Astrocyte of the spinal cord (primary cell): Measurements from ENCODE around the gene WHRN.

Experiments
- DNase-seq: peaks from one replicate; pipeline ENCODE4 v3.0.0; 2011; ENCODE audit warnings: low read depth, low spot score
- H3K4me3 ChIP-seq: 2 replicates; pipeline ENCODE4 v1.5.1; 2011; ENCODE audit warnings: low read depth, mild to moderate bottlenecking, low read length, moderate library complexity
- in situ Hi-C: cut with HindIII; loops from 2 replicates; pipeline ENCODE4 v1.10.0; 2017; ENCODE audit warnings: low sequenced_read_pairs
- TF ChIP-seq, protein P1 (sequence below): IDR thresholded peaks from 2 replicates; pipeline ENCODE4 v1.5.1; 2012; ENCODE audit warnings: low read depth, mild to moderate bottlenecking, low read length, inconsistent platforms

The WHRN gene

DNA sequence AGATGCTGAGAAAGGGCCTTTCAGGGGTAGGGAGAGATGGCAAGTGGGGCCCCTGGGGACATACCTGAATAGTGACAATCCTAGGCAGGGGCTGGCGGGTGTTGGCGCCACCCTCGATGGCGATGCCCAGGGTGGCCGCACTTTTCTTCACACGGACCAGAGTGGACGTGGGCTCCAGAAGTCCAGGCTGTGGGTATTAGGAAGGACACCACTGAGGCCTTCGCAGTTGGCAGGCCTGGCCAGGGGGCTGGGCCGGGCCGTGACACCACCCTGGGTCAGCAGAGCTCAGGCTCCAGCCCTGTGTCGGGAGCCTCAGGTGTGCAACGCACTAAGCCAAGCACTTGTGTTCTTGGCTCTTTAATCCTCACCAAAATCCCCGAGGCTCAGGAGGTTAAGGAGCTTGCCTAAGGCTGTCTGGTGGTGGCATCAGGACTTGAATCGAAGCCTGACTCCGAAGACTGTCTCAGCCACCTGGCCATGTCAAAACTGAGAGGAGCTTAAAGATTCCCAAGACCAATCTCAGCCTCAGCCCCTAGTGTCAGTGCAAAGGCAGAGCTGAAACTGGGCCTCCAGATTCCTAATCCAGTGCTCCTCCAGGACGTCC is 102.0 kb downstream of the WHRN start:
- H3K4me3 ChIP-seq, result no peak overlapping the region
- in situ Hi-C loops, result no loop called here
- DNase-seq, result no peak
- TF ChIP-seq, protein P1, sequence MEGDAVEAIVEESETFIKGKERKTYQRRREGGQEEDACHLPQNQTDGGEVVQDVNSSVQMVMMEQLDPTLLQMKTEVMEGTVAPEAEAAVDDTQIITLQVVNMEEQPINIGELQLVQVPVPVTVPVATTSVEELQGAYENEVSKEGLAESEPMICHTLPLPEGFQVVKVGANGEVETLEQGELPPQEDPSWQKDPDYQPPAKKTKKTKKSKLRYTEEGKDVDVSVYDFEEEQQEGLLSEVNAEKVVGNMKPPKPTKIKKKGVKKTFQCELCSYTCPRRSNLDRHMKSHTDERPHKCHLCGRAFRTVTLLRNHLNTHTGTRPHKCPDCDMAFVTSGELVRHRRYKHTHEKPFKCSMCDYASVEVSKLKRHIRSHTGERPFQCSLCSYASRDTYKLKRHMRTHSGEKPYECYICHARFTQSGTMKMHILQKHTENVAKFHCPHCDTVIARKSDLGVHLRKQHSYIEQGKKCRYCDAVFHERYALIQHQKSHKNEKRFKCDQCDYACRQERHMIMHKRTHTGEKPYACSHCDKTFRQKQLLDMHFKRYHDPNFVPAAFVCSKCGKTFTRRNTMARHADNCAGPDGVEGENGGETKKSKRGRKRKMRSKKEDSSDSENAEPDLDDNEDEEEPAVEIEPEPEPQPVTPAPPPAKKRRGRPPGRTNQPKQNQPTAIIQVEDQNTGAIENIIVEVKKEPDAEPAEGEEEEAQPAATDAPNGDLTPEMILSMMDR, result no peak

DNA sequence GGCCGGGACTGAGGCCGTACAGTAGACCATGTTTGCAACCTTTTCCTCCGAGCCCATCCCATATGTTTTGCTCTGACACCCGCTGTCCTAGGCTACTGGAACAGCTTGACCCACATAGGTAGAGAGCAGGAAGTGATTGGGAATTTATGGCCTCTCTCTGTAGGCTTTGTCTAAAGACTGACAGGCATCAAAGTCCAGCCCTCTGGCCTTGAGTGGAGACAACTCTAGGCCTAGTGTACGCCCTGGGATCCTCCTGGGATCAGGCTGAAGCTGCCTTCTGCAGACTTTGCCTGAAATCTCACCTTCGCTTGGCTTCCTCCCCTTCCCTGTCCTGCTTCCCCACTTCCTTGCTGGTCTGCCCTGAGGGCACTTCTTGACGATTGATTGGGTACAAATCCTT is 103.9 kb downstream of the WHRN start:
- H3K4me3 ChIP-seq, result no peak overlapping the region
- DNase-seq, result no peak
- TF ChIP-seq, protein P1, result no peak
- in situ Hi-C loops, result no loop called here

DNA sequence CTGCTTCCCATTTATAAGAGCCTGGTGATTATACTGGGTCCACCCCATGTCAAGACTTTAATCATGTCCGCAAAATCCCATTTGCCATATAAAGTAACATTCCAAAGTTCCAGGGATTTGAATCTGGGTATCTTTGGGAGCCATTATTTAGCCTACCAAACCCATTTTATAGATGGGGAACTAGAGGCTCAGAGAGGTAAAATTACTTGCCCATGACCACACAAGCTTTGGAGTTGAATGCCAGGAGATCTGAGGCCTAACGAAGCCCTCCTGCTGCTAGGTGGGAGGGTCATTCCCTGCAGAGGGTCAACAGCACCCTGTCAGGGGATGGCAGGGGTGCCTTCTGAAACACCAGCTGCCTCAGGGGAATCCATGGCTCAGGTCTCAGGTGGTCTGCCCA is 104.5 kb downstream of the WHRN start:
- TF ChIP-seq, protein P1, result no peak
- no peak for DNase-seq
- no peak overlapping the region for H3K4me3 ChIP-seq
- in situ Hi-C loops, result no loop called here

DNA sequence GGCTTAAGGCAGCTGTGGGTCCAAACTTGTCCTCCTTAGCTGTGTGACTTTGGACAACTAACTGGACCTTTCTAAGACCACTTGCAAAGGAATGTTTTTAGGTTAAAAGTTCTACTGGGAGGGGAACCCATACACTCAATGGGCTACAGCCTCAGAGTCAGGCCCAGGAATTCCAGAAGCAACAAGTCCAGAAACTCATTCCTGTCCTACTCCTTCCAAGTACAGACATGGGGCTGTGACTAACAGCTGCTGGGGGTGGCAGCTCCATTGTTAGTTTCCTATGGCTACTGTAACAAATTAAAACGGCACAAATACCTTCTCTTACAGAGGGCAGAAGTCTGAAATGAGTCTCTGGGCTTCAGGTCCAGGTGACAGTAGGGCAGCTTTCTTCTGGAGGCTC is 105.1 kb downstream of the WHRN start:
- in situ Hi-C loops, result no loop called here
- DNase-seq, result no peak

DNA sequence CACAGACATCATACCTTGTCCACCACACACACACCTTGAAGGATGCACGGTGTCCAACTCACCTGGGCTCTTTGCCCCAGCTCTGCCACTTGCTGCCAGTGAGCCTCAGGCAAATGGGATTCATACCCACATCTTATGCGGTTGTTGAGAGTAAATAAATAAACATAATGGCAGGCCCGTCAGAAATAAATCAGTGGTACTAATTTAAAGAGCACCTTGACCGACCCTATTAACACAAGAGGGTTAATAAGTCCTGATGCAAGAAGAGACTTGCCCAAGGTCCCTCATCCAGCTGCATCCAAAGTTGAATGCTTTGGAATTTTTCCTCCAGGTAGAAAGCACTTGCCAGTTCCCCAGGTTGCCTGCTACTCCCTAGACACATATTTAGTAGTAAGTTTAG is 105.9 kb downstream of the WHRN start:
- TF ChIP-seq, protein P1, result no peak
- in situ Hi-C loops, result no loop called here
- no peak for DNase-seq
- H3K4me3 ChIP-seq, result no peak overlapping the region

More for the DNA sequence above, 105.1 kb downstream of the WHRN start:
- TF ChIP-seq, protein P1, result no peak
- no peak overlapping the region for H3K4me3 ChIP-seq

DNA sequence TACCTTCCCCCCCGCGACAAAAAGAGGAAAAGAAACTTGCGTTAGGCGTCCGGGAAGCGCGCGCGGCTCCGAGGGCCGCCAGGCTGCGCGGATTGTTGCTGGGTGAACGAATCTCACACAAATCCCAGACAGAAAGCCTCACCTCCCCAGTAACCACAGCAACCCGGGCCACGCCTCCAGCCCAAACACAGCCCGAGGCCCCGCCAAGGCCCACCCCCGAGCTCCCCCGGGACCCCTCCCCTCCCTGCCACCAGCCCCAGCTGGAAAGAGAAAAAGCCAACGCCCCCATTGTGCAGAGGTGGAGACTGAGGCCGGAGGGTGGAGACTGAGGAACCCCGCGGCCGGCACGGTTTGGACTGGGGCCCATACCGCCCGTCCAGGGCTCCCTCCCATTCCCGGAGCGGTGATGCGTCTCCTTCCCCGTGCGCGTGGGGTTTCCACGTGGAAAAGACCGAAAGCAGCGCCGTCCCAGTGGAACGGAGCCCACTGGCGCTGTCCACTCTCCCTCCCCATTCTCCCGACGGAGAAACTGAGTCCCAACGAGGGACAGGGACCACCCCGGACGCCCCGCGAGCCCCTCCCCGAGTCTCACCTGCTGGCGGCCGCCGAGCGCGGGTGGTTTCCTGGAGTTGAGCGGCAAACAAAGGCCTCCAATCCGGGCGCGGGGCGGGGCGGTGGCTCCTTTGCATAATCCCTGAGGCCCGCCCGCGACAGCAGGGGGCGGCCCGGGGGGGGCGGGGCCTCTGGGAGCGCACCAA is 107.2 kb downstream of the WHRN start:
- DNase-seq, result peak; percentile 95
- H3K4me3 ChIP-seq, result peak overlapping the region; percentile 75
- TF ChIP-seq, protein P1, result no peak
- in situ Hi-C loops, result no loop called here
